Fibroblast of lung (primary cell): ENCODE results near the gene ATG101. TPM values are rescaled to one million over a fixed set of nuclear protein-coding genes. Genes with fewer than 3 reads are reported as not detected.

Experiments used
- DNase-seq, 2 donors: peaks; one replicate each; pipeline versions ENCODE4 v3.0.0 to v3.0.0-alpha.2; 2010; ENCODE audit warnings: low read depth in 2 of 2
- H2AFZ ChIP-seq: 2 replicates; pipeline ENCODE4 v1.5.1; 2012; ENCODE audit warnings: low read length, control low read depth, inconsistent platforms
- H3K27ac ChIP-seq: 2 replicates; pipeline ENCODE4 v1.5.1; 2011; ENCODE audit warnings: low read length, control low read depth; ENCODE audit not compliant: insufficient read depth
- H3K27me3 ChIP-seq: 2 replicates; pipeline ENCODE4 v1.5.1; 2011; ENCODE audit warnings: mild to moderate bottlenecking, low read length; ENCODE audit not compliant: control insufficient read depth, insufficient read depth
- H3K36me3 ChIP-seq: 2 replicates; pipeline ENCODE4 v1.5.1; 2011; ENCODE audit warnings: low read length; ENCODE audit not compliant: control insufficient read depth, insufficient read depth
- H3K4me1 ChIP-seq: 2 replicates; pipeline ENCODE4 v1.5.1; 2011; ENCODE audit warnings: low read length; ENCODE audit not compliant: control insufficient read depth, insufficient read depth; ENCODE audit errors: extremely low read depth
- H3K4me2 ChIP-seq: 2 replicates; pipeline ENCODE4 v1.5.1; 2011; ENCODE audit warnings: low read length, control low read depth; ENCODE audit not compliant: insufficient read depth; ENCODE audit errors: extremely low read depth
- H3K4me3 ChIP-seq, 4 experiments: fragments of 200-600 bp in 1 of 4; sonication (generic) in 1 of 4; replicated peaks in 1 of 4; 2 replicates each; pipeline ENCODE4 v1.5.1; 2011 to 2016; ENCODE audit warnings: low read length in 4 of 4, low read depth in 3 of 4, mild to moderate bottlenecking in 3 of 4, control low read depth in 2 of 4, inconsistent platforms in 1 of 4, mixed read lengths in 1 of 4; ENCODE audit not compliant: insufficient read depth in 1 of 4; ENCODE audit errors: control extremely low read depth in 1 of 4
- H3K79me2 ChIP-seq: 2 replicates; pipeline ENCODE4 v1.5.1; 2012; ENCODE audit warnings: mild to moderate bottlenecking, low read length, inconsistent platforms; ENCODE audit not compliant: control insufficient read depth, insufficient read depth
- H3K9ac ChIP-seq: 2 replicates; pipeline ENCODE4 v1.5.1; 2011; ENCODE audit warnings: mild to moderate bottlenecking, low read length, control low read depth; ENCODE audit not compliant: insufficient read depth
- H3K9me3 ChIP-seq: 2 replicates; pipeline ENCODE4 v1.5.1; 2012; ENCODE audit warnings: low read depth, low read length; ENCODE audit not compliant: control insufficient read depth, insufficient read depth
- H4K20me1 ChIP-seq: 2 replicates; pipeline ENCODE4 v1.5.1; 2011; ENCODE audit warnings: low read length; ENCODE audit not compliant: control insufficient read depth, insufficient read depth; ENCODE audit errors: extremely low read depth
- CTCF ChIP-seq, 2 donors: IDR thresholded peaks in 1 of 2; conservative IDR thresholded peaks in 1 of 2; 1 replicate in 1 of 2; 2 replicates in 1 of 2; pipeline ENCODE4 v1.5.1; 2011 to 2012; ENCODE audit warnings: low read length in 2 of 2, control low read depth in 1 of 2, inconsistent platforms in 1 of 2, low read depth in 1 of 2, mild to moderate bottlenecking in 1 of 2
- EZH2 ChIP-seq: IDR thresholded peaks from 2 replicates; pipeline ENCODE4 v1.5.1; 2012; ENCODE audit warnings: low read length, control low read depth, mild to moderate bottlenecking; ENCODE audit errors: missing control alignments
- polyA plus RNA-seq, 2 donors: library from polyadenylated mRNA; depleted of rRNA in 1 of 2; stranded (reverse) in 1 of 2; unstranded in 1 of 2; fragments of >200 nt; gene quantifications; 2 replicates each; pipeline ENCODE4 v1.2.1, GENCODE V29; 2011 to 2012; ENCODE audit warnings: missing spikeins in 1 of 2
- total RNA-seq: library from RNA; depleted of rRNA; stranded (reverse); fragments of >200 nt; gene quantifications from 2 replicates; pipeline ENCODE4 v1.2.1, GENCODE V29; 2014

Gene ATG101
- total and polyA plus RNA-seq, 2 donors (not counting 1 experiment from before 2014, with no cell fraction given) = 82.9 to 90.3 TPM

- no peak overlapping the region for H3K4me2 ChIP-seq
These were observed 43.5 kb upstream of the ATG101 start for GRCh38 chr12:52026263-52026662.

GRCh38 chr12:52027085-52027843 lies 42.5 kb upstream of the ATG101 start:
- no peak overlapping the region for H2AFZ ChIP-seq
- H3K4me2 ChIP-seq = no peak overlapping the region
- no peak overlapping the region for H3K4me3 ChIP-seq
- H3K9me3 ChIP-seq = no peaks in the 10 kb centered on the region
- no peaks in the 10 kb centered on the region for H3K36me3 ChIP-seq
- no peak overlapping the region for H3K27ac ChIP-seq
- H3K79me2 ChIP-seq = no peaks in the 10 kb centered on the region
- peaks cover 10% of the 10 kb centered on the region for H3K4me1 ChIP-seq
- DNase-seq = no peak
- H3K9ac ChIP-seq = no peak overlapping the region
- no peak for TF ChIP-seq CTCF (conservative IDR thresholded peaks at IDR 0.05 in 1 of 2, IDR thresholded peaks at IDR 0.05 in 1 of 2; ENCODE audit: low read depth in 1 of 2, low read length in 2 of 2)
- TF ChIP-seq EZH2 = no peak
- H3K27me3 ChIP-seq = no peaks in the 10 kb centered on the region
- H4K20me1 ChIP-seq = no peaks in the 10 kb centered on the region

More at GRCh38 chr12:52026263-52026662, 43.5 kb upstream of the ATG101 start:
- Histone ChIP-seq H2AFZ (no peak overlapping the region), H3K9me3 (no peaks in the 10 kb centered on the region), H3K27ac (peak overlapping the region; percentile 55), H3K4me1 (peaks cover 7% of the 10 kb centered on the region), H3K9ac (peak overlapping the region; percentile 48), H3K4me3 (no peak overlapping the region), H4K20me1 (no peaks in the 10 kb centered on the region), H3K36me3 (no peaks in the 10 kb centered on the region), H3K79me2 (no peaks in the 10 kb centered on the region), H3K27me3 (no peaks in the 10 kb centered on the region)
- DNase-seq = no peak
- TF ChIP-seq EZH2 (no peak), CTCF (conservative IDR thresholded peaks at IDR 0.05 in 1 of 2, IDR thresholded peaks at IDR 0.05 in 1 of 2; ENCODE audit: low read depth in 1 of 2, low read length in 2 of 2) (no peak)

DNA sequence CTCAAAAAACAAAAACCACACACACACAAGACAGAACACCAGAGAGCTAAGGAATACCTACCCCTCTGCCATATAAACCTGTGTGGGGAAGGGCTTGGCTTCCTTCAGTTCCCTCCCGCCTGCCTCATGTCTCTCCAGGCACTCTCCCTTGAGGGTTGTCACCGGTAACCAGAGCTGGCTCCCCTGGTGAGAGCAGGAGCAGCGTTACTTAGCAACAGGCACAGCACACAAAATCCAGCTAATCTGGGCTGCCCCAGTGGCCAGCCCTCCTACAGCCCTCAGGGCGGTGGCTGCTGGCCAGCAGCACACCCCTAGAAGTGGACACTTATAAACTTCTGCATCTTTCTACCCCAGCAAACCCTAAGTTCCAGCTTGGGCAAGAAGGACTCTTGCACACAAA lies 40.1 kb upstream of the ATG101 start:
- H3K4me3 ChIP-seq = no peak overlapping the region
- TF ChIP-seq CTCF (conservative IDR thresholded peaks at IDR 0.05 in 1 of 2, IDR thresholded peaks at IDR 0.05 in 1 of 2; ENCODE audit: low read depth in 1 of 2, low read length in 2 of 2) (no peak), EZH2 (no peak)
- no peaks in the 10 kb centered on the region for H3K79me2 ChIP-seq
- no peaks in the 10 kb centered on the region for H3K27me3 ChIP-seq
- H2AFZ ChIP-seq = no peak overlapping the region
- H4K20me1 ChIP-seq = no peaks in the 10 kb centered on the region
- H3K36me3 ChIP-seq = no peaks in the 10 kb centered on the region
- no peak overlapping the region for H3K4me2 ChIP-seq
- no peak overlapping the region for H3K9ac ChIP-seq
- H3K27ac ChIP-seq = no peak overlapping the region
- DNase-seq = no peak
- peaks cover 15% of the 10 kb centered on the region for H3K4me1 ChIP-seq
- no peaks in the 10 kb centered on the region for H3K9me3 ChIP-seq
